H1 (cell line): Measurements from ENCODE around the gene MRPL1. TPM values are rescaled to one million over a fixed set of nuclear protein-coding genes. Genes with fewer than 3 reads are reported as not detected.

Source experiments
- CTCF ChIA-PET: fragments of 300-600 bp; sonication (Branson Sonifier 250); formaldehyde crosslinking; loops from one replicate; lab custom pipeline; 2021; ENCODE audit not compliant: partially characterized antibody; lab: Charles Lee
- POLR2A ChIA-PET: fragments of 300-600 bp; sonication (Branson Sonifier 250); formaldehyde crosslinking; loops from one replicate; lab custom pipeline; 2021; ENCODE audit warnings: inconsistent platforms; ENCODE audit not compliant: partially characterized antibody; lab: Charles Lee
- DNase-seq, 2 experiments: peaks; one replicate each; pipeline versions ENCODE4 v3.0.0 to v3.0.0-alpha.2; 2010 to 2022; ENCODE audit warnings: low spot score in 2 of 2, low read depth in 1 of 2, mixed read lengths in 1 of 2
- FAIRE-seq: peaks from 2 replicates; lab custom pipeline; 2011; peaks lifted over from hg19 to GRCh38; lab: Jason Lieb, UNC
- H2AFZ ChIP-seq: 2 replicates; pipeline ENCODE4 v1.8.1; 2012; ENCODE audit warnings: low read length, inconsistent platforms
- H2AK5ac ChIP-seq: 2 replicates; pipeline ENCODE4 v1.6.1; 2013; ENCODE audit warnings: low read depth, low read length
- H2BK120ac ChIP-seq: replicated peaks from 2 replicates; pipeline ENCODE3; 2013; ENCODE audit warnings: low read depth, low read length, inconsistent platforms
- H2BK12ac ChIP-seq: 2 replicates; pipeline ENCODE4 v1.6.1; 2013; ENCODE audit warnings: low read depth, low read length
- H2BK15ac ChIP-seq: 2 replicates; pipeline ENCODE4 v1.6.1; 2013; ENCODE audit warnings: low read length
- H2BK20ac ChIP-seq: 2 replicates; pipeline ENCODE4 v1.6.1; 2013; ENCODE audit warnings: low read length
- H2BK5ac ChIP-seq: 2 replicates; pipeline ENCODE4 v1.6.1; 2013; ENCODE audit warnings: low read depth, low read length
- H3K14ac ChIP-seq: 2 replicates; pipeline ENCODE4 v1.6.1; 2013; ENCODE audit warnings: inconsistent platforms; ENCODE audit not compliant: insufficient read length
- H3K18ac ChIP-seq: 2 replicates; pipeline ENCODE4 v1.6.1; 2013; ENCODE audit warnings: low read length; ENCODE audit errors: extremely low read depth
- H3K23ac ChIP-seq: 2 replicates; pipeline ENCODE4 v1.6.1; 2013; ENCODE audit warnings: inconsistent platforms; ENCODE audit not compliant: insufficient read length
- H3K23me2 ChIP-seq: 2 replicates; pipeline ENCODE4 v1.6.1; 2013; ENCODE audit warnings: low read depth, low read length
- H3K27ac ChIP-seq: 2 replicates; pipeline ENCODE4 v1.6.1; 2011; ENCODE audit warnings: low read depth, low read length, inconsistent platforms
- H3K27me3 ChIP-seq, 4 experiments: replicated peaks in 1 of 4; 1 replicate in 1 of 4; 2 replicates in 3 of 4; pipeline versions ENCODE4 v1.6.1 to v1.8.1; 2011 to 2013; ENCODE audit warnings: low read length in 3 of 4, mild to moderate bottlenecking in 3 of 4, inconsistent platforms in 2 of 4, mixed read lengths in 2 of 4, moderate library complexity in 1 of 4; ENCODE audit not compliant: control insufficient read depth in 3 of 4, insufficient read depth in 3 of 4; ENCODE audit errors: extremely low read depth in 1 of 4
- H3K36me3 ChIP-seq, 4 experiments: 2 replicates each; pipeline versions ENCODE4 v1.6.1 to v1.8.1; 2011 to 2013; ENCODE audit warnings: mild to moderate bottlenecking in 4 of 4, low read length in 3 of 4, moderate library complexity in 2 of 4, control low read depth in 1 of 4, inconsistent platforms in 1 of 4; ENCODE audit not compliant: insufficient read depth in 4 of 4, control insufficient read depth in 2 of 4
- H3K4ac ChIP-seq: replicated peaks from 2 replicates; pipeline ENCODE3; 2013; ENCODE audit warnings: low read length, low read depth, mixed read lengths, inconsistent platforms; ENCODE audit not compliant: insufficient read length
- H3K4me1 ChIP-seq, 4 experiments: replicated peaks in 1 of 4; 1 replicate in 1 of 4; 2 replicates in 3 of 4; pipeline versions ENCODE4 v1.6.1 to v1.8.1; 2011 to 2013; ENCODE audit warnings: low read length in 3 of 4, inconsistent platforms in 2 of 4, mixed read lengths in 1 of 4; ENCODE audit not compliant: insufficient read depth in 4 of 4, control insufficient read depth in 3 of 4
- H3K4me2 ChIP-seq, 2 experiments: 2 replicates each; pipeline versions ENCODE4 v1.6.1 to v1.8.1; 2011 to 2013; ENCODE audit warnings: low read depth in 2 of 2, low read length in 2 of 2, control low read depth in 1 of 2, inconsistent platforms in 1 of 2, mild to moderate bottlenecking in 1 of 2; ENCODE audit not compliant: insufficient read depth in 1 of 2
- H3K4me3 ChIP-seq, 4 experiments: fragments of 200-600, 300-600 bp in 1 of 4; sonication (generic), shearing (Covaris generic), sonication (Bioruptor Twin) in 1 of 4; 2 replicates each; pipeline versions ENCODE4 v1.5.1 to v1.8.1; 2011 to 2016; ENCODE audit warnings: low read length in 4 of 4, low read depth in 3 of 4, control low read depth in 2 of 4, inconsistent platforms in 2 of 4, mild to moderate bottlenecking in 2 of 4, mixed read lengths in 1 of 4, moderate library complexity in 1 of 4; ENCODE audit not compliant: insufficient read depth in 2 of 4; ENCODE audit errors: extremely low read depth in 1 of 4
- H3K56ac ChIP-seq: replicated peaks from 2 replicates; pipeline ENCODE3; 2013; ENCODE audit warnings: low read depth, mild to moderate bottlenecking, mixed read lengths, low read length, inconsistent platforms; ENCODE audit not compliant: insufficient read length
- H3K79me1 ChIP-seq: 2 replicates; pipeline ENCODE4 v1.6.1; 2013; ENCODE audit warnings: low read depth, low read length, control low read depth
- H3K79me2 ChIP-seq, 2 experiments: 2 replicates each; pipeline versions ENCODE4 v1.6.1 to v1.8.1; 2012 to 2013; ENCODE audit warnings: low read length in 2 of 2, mild to moderate bottlenecking in 2 of 2, inconsistent platforms in 1 of 2; ENCODE audit not compliant: insufficient read depth in 2 of 2, control insufficient read depth in 1 of 2
- H3K9ac ChIP-seq, 4 experiments: replicated peaks in 1 of 4; 1 replicate in 1 of 4; 2 replicates in 3 of 4; pipeline versions ENCODE4 v1.6.1 to v1.8.1; 2011 to 2013; ENCODE audit warnings: low read depth in 3 of 4, low read length in 3 of 4, control low read depth in 2 of 4, mild to moderate bottlenecking in 2 of 4, moderate library complexity in 2 of 4, inconsistent platforms in 1 of 4; ENCODE audit errors: extremely low read depth in 1 of 4
- H3K9me3 ChIP-seq, 2 experiments: 2 replicates each; pipeline versions ENCODE4 v1.6.1 to v1.8.1; 2012 to 2013; ENCODE audit warnings: mild to moderate bottlenecking in 2 of 2, moderate library complexity in 2 of 2, control low read depth in 1 of 2, inconsistent platforms in 1 of 2, low read depth in 1 of 2, low read length in 1 of 2, mixed read lengths in 1 of 2; ENCODE audit not compliant: insufficient read depth in 2 of 2
- H4K20me1 ChIP-seq, 2 experiments: replicated peaks in 1 of 2; 2 replicates each; pipeline versions ENCODE3 to v1.8.1; 2011 to 2013; ENCODE audit warnings: inconsistent platforms in 2 of 2, low read length in 2 of 2, mild to moderate bottlenecking in 1 of 2; ENCODE audit not compliant: insufficient read depth in 2 of 2, control insufficient read depth in 1 of 2
- H4K5ac ChIP-seq: 2 replicates; pipeline ENCODE4 v1.6.1; 2013; ENCODE audit warnings: low read length, low read depth, mixed read lengths, inconsistent platforms; ENCODE audit not compliant: insufficient read length
- H4K8ac ChIP-seq: 2 replicates; pipeline ENCODE4 v1.8.0; 2013; ENCODE audit warnings: mild to moderate bottlenecking, moderate library complexity, low read length, inconsistent platforms; ENCODE audit not compliant: insufficient read depth; ENCODE audit errors: extremely low read depth
- H4K91ac ChIP-seq: replicated peaks from 2 replicates; pipeline ENCODE3; 2013; ENCODE audit warnings: low read length, mixed read lengths, inconsistent platforms; ENCODE audit not compliant: insufficient read length
- WGBS, 2 experiments: shearing (Covaris generic) in 1 of 2; methylation state at CpG; one replicate each; pipeline versions ENCODE4 v1.1.6 to v1.1.7; 2013 to 2015; ENCODE audit warnings: low lambda C conversion rate in 2 of 2, mixed read lengths in 2 of 2, inconsistent platforms in 1 of 2, low coverage in 1 of 2, missing lambda C conversion rate in 1 of 2; ENCODE audit not compliant: insufficient replicate concordance in 2 of 2, insufficient coverage in 1 of 2, insufficient read length in 1 of 2; ENCODE audit errors: extremely low coverage in 1 of 2, missing lambda C conversion rate in 1 of 2; 5-methylcytosine and 5-hydroxymethylcytosine counted together
- polyA plus RNA-seq, 7 experiments: library from polyadenylated mRNA; depleted of rRNA in 3 of 7; stranded (reverse) in 5 of 7; unstranded in 2 of 7; fragments of >200 nt in 5 of 7; fragments of 200-250 nt in 2 of 7; gene quantifications; 1 replicate in 5 of 7; 2 replicates in 1 of 7; 4 replicates in 1 of 7; pipeline versions ENCODE4 v1.2.1 to v1.2.3, GENCODE V29; 2011 to 2013; ENCODE audit warnings: missing spikeins in 2 of 7, mixed read lengths in 2 of 7
- total RNA-seq: library from RNA; stranded (reverse); fragmentation: NEBNext Ultra II Directional; extraction: Animal tissue kit (Norgen Biotek cat#: 25700); gene quantifications from 2 replicates; pipeline ENCODE4 v1.2.1, GENCODE V29; 2021

The MRPL1 gene
- total and polyA plus RNA-seq, 2 of the 8 experiments (the other 6 are each of a cell fraction or from before 2014, with no cell fraction given): 9.6 to 37.0 TPM

DNA sequence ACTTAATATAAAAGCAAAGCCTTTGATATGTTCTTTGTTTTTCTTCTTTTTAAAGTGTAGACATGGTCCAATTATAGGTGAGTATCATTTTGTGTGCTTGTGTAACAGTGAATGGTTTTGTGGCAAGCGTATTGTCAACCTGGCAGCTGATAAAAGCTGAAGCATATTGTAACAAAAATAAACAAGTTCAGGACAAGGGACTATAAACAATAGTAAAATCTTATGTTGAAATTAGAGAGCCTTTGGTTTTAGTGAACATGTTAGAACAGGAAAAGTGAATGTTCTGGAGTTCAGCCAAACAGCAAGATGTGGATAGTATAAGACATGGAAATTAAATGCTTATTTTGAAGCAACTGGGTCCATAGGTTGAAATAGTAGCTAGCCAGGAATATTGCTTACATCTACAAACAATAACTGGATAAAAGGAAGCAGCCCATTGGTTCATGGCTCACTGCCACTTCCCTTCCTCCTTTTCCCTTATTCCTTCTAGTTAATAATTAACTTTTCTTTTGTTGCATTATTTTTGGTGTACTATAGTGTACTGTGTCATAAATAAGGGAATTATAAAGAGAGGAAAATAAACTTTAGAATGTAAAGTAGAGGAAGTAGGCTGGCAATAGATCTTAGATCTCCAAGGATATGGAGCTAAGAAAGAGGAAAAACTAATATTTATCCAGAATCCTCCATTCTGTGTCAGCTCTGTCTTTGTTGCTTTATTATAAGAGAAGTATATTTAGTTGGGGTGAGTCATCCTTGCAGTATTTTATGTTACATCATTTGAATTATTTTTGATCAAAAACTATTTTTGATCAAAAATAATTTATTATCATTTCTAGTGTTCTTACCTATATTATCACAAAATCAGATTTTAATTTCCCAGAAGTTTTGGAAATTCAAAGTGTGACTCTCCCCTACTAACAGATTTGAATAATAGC lies 65.6 kb downstream of the MRPL1 start:
- Histone ChIP-seq H3K4me1 (no peaks in the 10 kb centered on the region), H2BK120ac (no peak overlapping the region), H3K27me3 (no peaks in the 10 kb centered on the region), H4K8ac (no peak overlapping the region), H3K14ac (no peak overlapping the region), H3K79me1 (no peaks in the 10 kb centered on the region), H3K9me3 (no peaks in the 10 kb centered on the region; a peak in 1 of 4 replicates), H2AFZ (no peak overlapping the region), H4K91ac (no peak overlapping the region), H3K9ac (no peak overlapping the region), H4K20me1 (no peaks in the 10 kb centered on the region), H3K23ac (no peak overlapping the region), H3K4ac (no peak overlapping the region), H2BK20ac (no peak overlapping the region), H3K18ac (no peak overlapping the region), H2BK15ac (no peak overlapping the region), H3K56ac (no peak overlapping the region), H3K23me2 (no peaks in the 10 kb centered on the region), H3K4me2 (no peak overlapping the region), H2BK5ac (no peak overlapping the region), H3K27ac (no peak overlapping the region), H3K36me3 (peaks cover 0 to 2% (median 0%) of the 10 kb centered on the region in 4 experiments; a peak in 2 of 8 replicates), H3K4me3 (no peak overlapping the region), H2BK12ac (no peak overlapping the region), H3K79me2 (no peaks in the 10 kb centered on the region), H4K5ac (no peak overlapping the region), H2AK5ac (no peak overlapping the region)
- no peak for FAIRE-seq
- ChIA-PET POLR2A (no interaction called here), CTCF (interaction anchor here (2.5 kb wide), 1 partner anchor 11 kb away, joined by 8 read pairs; no protein-coding TSS in a partner anchor)
- 92% methylated on average over 1 of the region's 1 CpG; no CpG with 5 or more reads in 1 of the 2 experiments for WGBS, 2 experiments
- no peak for DNase-seq
